Spleen (tissue), 11 donors: ENCODE data around the gene PEDS1. TPM values are rescaled to one million over a fixed set of nuclear protein-coding genes. Genes with fewer than 3 reads are reported as not detected.
"Not testable (repeated sequence)": the region's sequence is repeated elsewhere in the genome, so short reads cannot be mapped to it uniquely, and the experiment has no call there.

Source experiments
- DNase-seq: peaks from one replicate; pipeline ENCODE4 v3.0.0-alpha.2; 2020
- H3K27ac ChIP-seq, 8 donors: fragments of 200-600 bp; sonication (generic) in 7 of 8; 1 replicate in 4 of 8; 2 replicates in 4 of 8; pipeline versions ENCODE4 v1.5.0 to v1.8.0; 2016 to 2021; ENCODE audit warnings: inconsistent platforms in 4 of 8, mild to moderate bottlenecking in 4 of 8, moderate library complexity in 1 of 8
- H3K27me3 ChIP-seq, 7 donors: fragments of 200-600 bp; sonication (generic) in 6 of 7; replicated peaks in 1 of 7; 1 replicate in 4 of 7; 2 replicates in 3 of 7; pipeline versions ENCODE4 v1.5.0 to v1.8.0; 2016 to 2021; ENCODE audit warnings: inconsistent platforms in 3 of 7, mild to moderate bottlenecking in 1 of 7
- H3K36me3 ChIP-seq, 6 donors: fragments of 200-600 bp; sonication (generic) in 5 of 6; 1 replicate in 4 of 6; 2 replicates in 2 of 6; pipeline versions ENCODE4 v1.5.0 to v1.8.0; 2016 to 2021; ENCODE audit warnings: inconsistent platforms in 2 of 6
- H3K4me1 ChIP-seq, 6 donors: fragments of 200-600 bp; sonication (generic) in 5 of 6; 1 replicate in 3 of 6; 2 replicates in 3 of 6; pipeline versions ENCODE4 v1.5.0 to v1.8.0; 2016 to 2021; ENCODE audit warnings: inconsistent platforms in 3 of 6
- H3K4me3 ChIP-seq, 8 donors: fragments of 200-600 bp; sonication (generic) in 7 of 8; 1 replicate in 4 of 8; 2 replicates in 4 of 8; pipeline versions ENCODE4 v1.5.0 to v1.8.0; 2016 to 2021; ENCODE audit warnings: inconsistent platforms in 4 of 8, mild to moderate bottlenecking in 4 of 8, moderate library complexity in 2 of 8
- H3K9me3 ChIP-seq, 8 donors: fragments of 200-600 bp; sonication (generic) in 7 of 8; 1 replicate in 4 of 8; 2 replicates in 4 of 8; pipeline versions ENCODE4 v1.5.0 to v1.8.0; 2016 to 2021; ENCODE audit warnings: inconsistent platforms in 4 of 8
- CTCF ChIP-seq, 11 experiments: fragments of 200-600 bp in 7 of 11; fragments of 450-650 bp in 4 of 11; sonication (generic) in 4 of 11; IDR thresholded peaks in 8 of 11; conservative IDR thresholded peaks in 3 of 11; 1 replicate in 7 of 11; 2 replicates in 4 of 11; pipeline versions ENCODE4 v1.4.0 to v1.8.0; 2016 to 2021; ENCODE audit warnings: antibody characterized with exemption in 11 of 11, inconsistent platforms in 4 of 11, mild to moderate bottlenecking in 1 of 11
- POLR2A ChIP-seq, 3 donors: fragments of 450-650 bp; IDR thresholded peaks; one replicate each; pipeline ENCODE4 v1.5.1; 2017; ENCODE audit warnings: antibody characterized with exemption in 3 of 3, mild to moderate bottlenecking in 1 of 3
- POLR2AphosphoS5 ChIP-seq, 3 donors: sonication (generic); formaldehyde crosslinking; IDR thresholded peaks; one replicate each; pipeline ENCODE4 v1.5.1; 2017; ENCODE audit warnings: antibody characterized with exemption in 3 of 3
- WGBS, 5 donors: extraction: QIAGEN DNeasy Blood & Tissue Kit in 3 of 5; methylation state at CpG; one replicate each; pipeline versions ENCODE4 v1.1.5 to v1.1.7; 2013 to 2018; 5-methylcytosine and 5-hydroxymethylcytosine counted together
- intact Hi-C: fragments of 100-400 bp; cut with DNase I; formaldehyde crosslinking; loops from one replicate; pipeline ENCODE4 v1.15.0; 2023; ENCODE audit warnings: low total_unique reads
- polyA plus RNA-seq, 3 donors: library from polyadenylated mRNA; stranded (reverse); fragments of 200-250 nt; gene quantifications; one replicate each; pipeline ENCODE4 v1.2.1, GENCODE V29; 2013
- total RNA-seq, 7 donors: library from RNA; depleted of rRNA in 3 of 7; stranded (reverse); fragments of >200 nt in 3 of 7; fragmentation: NEBNext Ultra II Directional in 4 of 7; extraction: Animal tissue kit (Norgen Biotek cat#: 25700) in 4 of 7; gene quantifications; one replicate each; pipeline versions ENCODE4 v1.1.0 to v1.2.1, GENCODE V29; 2016 to 2021
- donor health status: healthy with polysubstance abuse.
- donor health status: DM: no; HTN: no; CAD: no; lungs with moderate emphysema.
- donor health status: DM: no; HTN: no; CAD: no.
- donor health status: Bipolar disorder and iron deficiency.
- donor health status: healthy.
- donor health status: DM: no; HTN: no; CAD: no.
- donor health status: DM: yes; HTN: yes; CAD: no.

PEDS1 gene
- total and polyA plus RNA-seq, 10 donors = 9.6 to 24.8 (median 15.7) TPM

DNA sequence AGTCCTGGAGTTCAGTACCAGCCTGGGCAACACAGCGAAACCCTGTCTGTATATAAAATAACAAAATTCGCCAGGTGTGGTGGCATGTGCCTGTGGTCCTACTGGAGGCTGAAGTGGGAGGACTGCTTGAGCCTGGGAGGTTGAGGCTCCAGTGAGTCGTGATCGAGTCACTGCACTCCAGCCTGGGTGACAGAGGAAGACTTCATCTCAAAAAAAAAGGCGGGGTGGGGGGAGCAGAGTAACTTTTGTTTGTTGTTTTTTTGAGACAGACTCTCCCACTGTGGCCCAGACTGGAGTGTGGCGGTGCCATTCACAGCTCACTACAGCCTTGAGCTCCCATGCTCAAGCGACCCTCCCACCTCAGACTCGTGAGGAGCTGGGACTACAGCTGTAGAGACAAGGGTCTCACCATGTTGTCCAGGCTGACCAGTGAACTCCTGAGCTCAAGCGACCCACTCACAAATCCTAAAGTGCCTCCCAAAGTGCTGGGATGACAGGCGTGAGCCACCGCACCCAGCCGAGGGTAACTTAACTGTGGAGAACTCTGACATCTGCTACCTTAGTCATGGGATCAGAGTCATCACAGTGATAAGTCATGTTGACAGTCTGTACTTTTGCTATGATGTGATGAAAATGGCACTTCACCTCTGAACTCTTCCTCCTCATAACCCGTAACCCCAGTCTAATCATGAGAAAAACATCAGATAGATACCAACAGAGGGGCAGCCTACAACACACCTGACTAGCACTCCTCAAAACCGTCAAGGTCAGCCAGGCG, 16.5 kb downstream of the PEDS1 start:
- no peaks in the 10 kb centered on the region for H3K9me3 ChIP-seq
- H3K27me3 ChIP-seq = no peaks in the 10 kb centered on the region
- peak overlapping the region in 6 of 8 donors; percentile 6 to 72 (median 64) for H3K27ac ChIP-seq
- 92 to 96% (median 94%) methylated on average over 13 to 15 of the region's 15 CpGs for WGBS, 5 donors
- intact Hi-C loops = no loop called here
- no peak overlapping the region for H3K4me3 ChIP-seq
- TF ChIP-seq POLR2A (IDR thresholded peaks at IDR 0.05) = no peak
- no peak for TF ChIP-seq POLR2AphosphoS5 (IDR thresholded peaks at IDR 0.05)
- TF ChIP-seq CTCF (IDR thresholded peaks at IDR 0.05 in 8 of 11, conservative IDR thresholded peaks at IDR 0.05 in 3 of 11) = no peak
- H3K4me1 ChIP-seq = peaks cover 14 to 73% (median 49%) of the 10 kb centered on the region in 6 donors
- peaks cover 0 to 99% (median 17%) of the 10 kb centered on the region in 6 donors for H3K36me3 ChIP-seq
- no peak for DNase-seq

DNA sequence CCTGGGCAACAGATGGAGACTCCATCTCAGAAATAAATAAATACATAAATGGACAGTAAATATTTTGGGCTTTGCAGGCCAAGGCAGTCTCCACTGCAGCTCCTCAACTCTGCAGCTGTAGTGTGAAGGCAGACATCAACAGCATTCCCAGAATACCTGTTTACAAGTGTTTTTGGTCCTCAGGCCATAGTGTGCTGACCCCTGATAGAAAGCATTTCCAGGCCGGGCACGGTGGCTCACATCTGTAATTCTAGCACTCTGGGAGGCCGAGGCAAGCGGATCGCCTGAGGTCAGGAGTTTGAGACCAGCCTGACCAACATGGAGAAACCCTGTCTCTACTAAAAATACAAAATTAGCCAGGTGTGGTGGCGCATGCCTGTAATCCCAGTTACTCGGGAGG, 18.4 kb downstream of the PEDS1 start:
- Histone ChIP-seq H3K4me1 (peaks cover 13 to 55% (median 35%) of the 10 kb centered on the region in 6 donors), H3K36me3 (peaks cover 0 to 99% (median 17%) of the 10 kb centered on the region in 6 donors)
- intact Hi-C loops, H3K27me3 ChIP-seq, H3K9me3 ChIP-seq, H3K4me3 ChIP-seq, DNase-seq, H3K27ac ChIP-seq: not testable (repeated sequence)
- WGBS, 5 donors = 93 to 97% (median 96%) methylated on average over 6 to 7 of the region's 7 CpGs

- WGBS, 5 donors = 69 to 82% (median 80%) methylated on average over 9 of the region's 9 CpGs
These were observed 19.9 kb downstream of the PEDS1 start for GRCh38 chr20:50133474-50134217.

DNA sequence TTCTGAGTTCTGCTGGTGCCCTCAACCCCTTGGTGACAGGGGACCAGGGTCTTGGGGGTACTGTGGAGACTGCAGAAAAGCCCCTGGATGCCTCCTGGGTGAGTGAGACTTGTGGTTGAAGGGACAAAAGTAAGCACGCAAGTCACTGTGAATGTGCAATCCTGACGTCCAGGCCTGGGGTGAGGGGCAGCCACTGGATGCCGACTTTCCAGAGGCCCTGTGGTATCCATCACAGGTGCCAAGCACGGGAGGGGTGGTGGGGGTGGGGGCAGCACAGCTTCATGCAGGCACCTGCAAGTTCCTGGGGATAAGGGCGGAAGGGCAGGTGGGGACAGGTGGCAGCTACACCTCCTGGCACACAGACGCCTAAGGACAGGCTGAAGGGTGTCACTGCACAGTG, 20.5 kb downstream of the PEDS1 start:
- 82 to 97% (median 90%) methylated on average over 6 of the region's 6 CpGs for WGBS, 5 donors
- Histone ChIP-seq H3K36me3 (peaks cover 0 to 99% (median 38%) of the 10 kb centered on the region in 6 donors), H3K9me3 (no peaks in the 10 kb centered on the region), H3K27ac (peak overlapping the region in 2 of 8 donors; percentile 3 to 11), H3K4me1 (peaks cover 0 to 33% (median 16%) of the 10 kb centered on the region in 6 donors), H3K27me3 (no peaks in the 10 kb centered on the region), H3K4me3 (no peak overlapping the region)
- intact Hi-C loops = no loop called here
- TF ChIP-seq POLR2AphosphoS5 (IDR thresholded peaks at IDR 0.05) (no peak), CTCF (IDR thresholded peaks at IDR 0.05 in 8 of 11, conservative IDR thresholded peaks at IDR 0.05 in 3 of 11) (no peak), POLR2A (IDR thresholded peaks at IDR 0.05) (no peak)
- no peak for DNase-seq

More at GRCh38 chr20:50133474-50134217, 19.9 kb downstream of the PEDS1 start:
- no peaks in the 10 kb centered on the region for H3K27me3 ChIP-seq
- intact Hi-C loops = no loop called here
- peak in 1 of 3 donors; percentile 20 for TF ChIP-seq POLR2AphosphoS5 (IDR thresholded peaks at IDR 0.05)
- peak in 1 of 11 experiments; percentile 31 for TF ChIP-seq CTCF (IDR thresholded peaks at IDR 0.05 in 8 of 11, conservative IDR thresholded peaks at IDR 0.05 in 3 of 11)
- no peak for TF ChIP-seq POLR2A (IDR thresholded peaks at IDR 0.05)
- H3K27ac ChIP-seq = peak overlapping the region in 2 of 8 donors; percentile 3 to 11
- no peaks in the 10 kb centered on the region for H3K9me3 ChIP-seq
- DNase-seq = no peak
- peaks cover 0 to 99% (median 32%) of the 10 kb centered on the region in 6 donors for H3K36me3 ChIP-seq
- peaks cover 6 to 39% (median 22%) of the 10 kb centered on the region in 6 donors for H3K4me1 ChIP-seq
- H3K4me3 ChIP-seq = no peak overlapping the region
